Stomach (tissue), 9 donors: ENCODE data around the gene DENND2D. TPM values are rescaled to one million over a fixed set of nuclear protein-coding genes. Genes with fewer than 3 reads are reported as not detected.

Experiments used
- DNase-seq, 2 donors: peaks; one replicate each; pipeline versions ENCODE4 v3.0.0 to v3.0.0-alpha.2; 2013 to 2019
- H3K27ac ChIP-seq, 5 donors: fragments of 200-600 bp in 4 of 5; sonication (generic) in 4 of 5; one replicate each; pipeline ENCODE4 v1.5.1; 2013 to 2019; ENCODE audit warnings: mild to moderate bottlenecking in 1 of 5, moderate library complexity in 1 of 5
- H3K27me3 ChIP-seq, 3 donors: fragments of 200-600 bp; sonication (generic); one replicate each; pipeline ENCODE4 v1.5.1; 2017 to 2019; ENCODE audit warnings: mixed run types in 1 of 3
- H3K36me3 ChIP-seq, 4 donors: fragments of 200-600 bp; sonication (generic); 1 replicate in 3 of 4; 2 replicates in 1 of 4; pipeline ENCODE4 v1.5.1; 2016 to 2019
- H3K4me1 ChIP-seq, 4 donors: fragments of 200-600 bp; sonication (generic); one replicate each; pipeline ENCODE4 v1.5.1; 2016 to 2019
- H3K4me3 ChIP-seq, 4 donors: fragments of 200-600 bp; sonication (generic) in 3 of 4; one replicate each; pipeline ENCODE4 v1.5.1; 2016 to 2019; ENCODE audit warnings: mild to moderate bottlenecking in 1 of 4
- H3K9me3 ChIP-seq, 4 donors: fragments of 200-600 bp; sonication (generic); one replicate each; pipeline ENCODE4 v1.5.1; 2016 to 2019
- CTCF ChIP-seq, 7 experiments: fragments of 450-650 bp in 4 of 7; fragments of 200-600 bp in 3 of 7; sonication (generic) in 3 of 7; IDR thresholded peaks; one replicate each; pipeline ENCODE4 v1.5.1; 2016 to 2019; ENCODE audit warnings: antibody characterized with exemption in 7 of 7, control low read depth in 2 of 7, mild to moderate bottlenecking in 1 of 7
- EP300 ChIP-seq: sonication (generic); formaldehyde crosslinking; IDR thresholded peaks from one replicate; pipeline ENCODE4 v1.6.1; 2017; ENCODE audit warnings: antibody characterized with exemption
- POLR2A ChIP-seq, 4 donors: fragments of 450-650 bp; IDR thresholded peaks; one replicate each; pipeline ENCODE4 v1.6.1; 2016; ENCODE audit warnings: antibody characterized with exemption in 4 of 4, control low read depth in 2 of 4, mild to moderate bottlenecking in 1 of 4, moderate library complexity in 1 of 4
- POLR2AphosphoS5 ChIP-seq, 3 donors: sonication (generic); formaldehyde crosslinking; IDR thresholded peaks; one replicate each; pipeline ENCODE4 v1.6.1; 2016; ENCODE audit warnings: antibody characterized with exemption in 3 of 3
- WGBS, 5 donors: extraction: QIAGEN DNeasy Blood & Tissue Kit in 3 of 5; methylation state at CpG; one replicate each; pipeline versions ENCODE4 v1.1.5 to v1.1.7; 2013 to 2018; 5-methylcytosine and 5-hydroxymethylcytosine counted together
- intact Hi-C: fragments of 100-400 bp; cut with DNase I; formaldehyde crosslinking; loops from one replicate; pipeline ENCODE4 v1.15.1; 2023; ENCODE audit warnings: low total_unique reads
- polyA plus RNA-seq, 3 donors: library from polyadenylated mRNA; stranded (reverse); fragments of 200-250 nt; gene quantifications; one replicate each; pipeline ENCODE4 v1.2.3, GENCODE V29; 2013
- total RNA-seq, 5 donors: library from RNA; depleted of rRNA; stranded (reverse); fragments of >200 nt; gene quantifications; one replicate each; pipeline versions ENCODE4 v1.1.0 to v1.2.3, GENCODE V29; 2014 to 2016
- donor health status: healthy with polysubstance abuse.
- donor health status: Bipolar disorder and iron deficiency.
- donor health status: healthy.

DENND2D gene
- total and polyA plus RNA-seq, 8 donors: 24.6 to 121 (median 39.5) TPM

- H3K27ac ChIP-seq: peak overlapping the region in 1 of 5 donors; percentile 31
- intact Hi-C loops: loop anchor here (5.0 to 10.0 kb wide), 2 partner anchors 114 to 176 kb away; no protein-coding TSS in a partner anchor
- H3K4me3 ChIP-seq: no peak overlapping the region
- no peaks in the 10 kb centered on the region for H3K27me3 ChIP-seq
- no peaks in the 10 kb centered on the region for H3K36me3 ChIP-seq
- no peak for TF ChIP-seq POLR2A (IDR thresholded peaks at IDR 0.05)
- TF ChIP-seq CTCF (IDR thresholded peaks at IDR 0.05): no peak
- TF ChIP-seq EP300: no peak
- TF ChIP-seq POLR2AphosphoS5 (IDR thresholded peaks at IDR 0.05): no peak
- H3K9me3 ChIP-seq: no peaks in the 10 kb centered on the region
- H3K4me1 ChIP-seq: peaks cover 11 to 61% (median 17%) of the 10 kb centered on the region in 4 donors
- WGBS, 5 donors: 38 to 48% (median 43%) methylated on average over 2 of the region's 2 CpGs
- no peak for DNase-seq
Observed at GRCh38 chr1:111221276-111221632, 20.8 kb upstream of the DENND2D start.

GRCh38 chr1:111220302-111220890 lies 19.9 kb upstream of the DENND2D start:
- DNase-seq: no peak
- TF ChIP-seq POLR2AphosphoS5 (IDR thresholded peaks at IDR 0.05) (no peak), CTCF (IDR thresholded peaks at IDR 0.05) (no peak), POLR2A (IDR thresholded peaks at IDR 0.05) (no peak), EP300 (no peak)
- Histone ChIP-seq H3K9me3 (no peaks in the 10 kb centered on the region), H3K36me3 (no peaks in the 10 kb centered on the region), H3K4me3 (no peak overlapping the region), H3K4me1 (peaks cover 11 to 61% (median 17%) of the 10 kb centered on the region in 4 donors), H3K27me3 (no peaks in the 10 kb centered on the region), H3K27ac (no peak overlapping the region)
- intact Hi-C loops: loop anchor here (5.0 to 10.0 kb wide), 2 partner anchors 114 to 177 kb away; no protein-coding TSS in a partner anchor
- 89 to 93% (median 91%) methylated on average over 6 of the region's 6 CpGs for WGBS, 5 donors

DNA sequence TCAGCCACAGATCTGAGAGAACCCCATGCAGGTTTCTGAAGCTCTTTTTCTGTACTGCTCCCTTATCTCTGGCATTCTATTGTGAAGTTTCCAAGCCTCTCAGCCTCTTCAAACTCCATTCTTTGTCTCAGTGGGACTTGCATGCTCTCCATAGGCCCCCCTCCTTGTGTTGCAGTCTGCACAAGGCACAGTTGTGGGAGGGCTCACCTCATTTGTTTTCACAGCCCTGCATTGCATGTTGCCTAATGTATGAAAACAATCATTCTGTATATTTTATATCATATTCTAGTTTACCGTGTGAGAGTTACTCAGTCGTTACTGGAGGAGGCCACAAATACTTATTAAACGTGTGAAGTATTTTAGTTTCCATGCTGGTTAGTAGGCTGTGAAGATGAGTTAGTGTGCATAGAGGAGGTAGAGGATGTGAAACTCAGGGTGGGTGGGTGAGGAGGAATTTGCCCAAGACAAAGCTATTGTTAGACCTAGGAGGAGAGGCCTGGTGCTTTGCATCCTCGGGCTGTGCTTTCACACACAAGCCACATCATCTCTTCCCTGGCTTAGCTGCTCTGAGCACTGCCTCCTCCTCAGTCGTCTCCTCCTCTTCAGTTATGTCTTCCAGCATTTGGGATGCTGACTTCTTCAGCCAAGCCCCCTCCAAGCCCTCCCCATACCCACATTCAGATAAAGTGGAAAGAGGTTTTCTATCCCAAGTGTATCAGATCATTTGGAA lies 19.3 kb upstream of the DENND2D start:
- Histone ChIP-seq H3K36me3 (no peaks in the 10 kb centered on the region), H3K27ac (peak overlapping the region in 1 of 5 donors; percentile 38), H3K4me1 (peaks cover 11 to 68% (median 17%) of the 10 kb centered on the region in 4 donors), H3K27me3 (no peaks in the 10 kb centered on the region), H3K4me3 (no peak overlapping the region), H3K9me3 (no peaks in the 10 kb centered on the region)
- peak in 1 of 2 donors; percentile 33 for DNase-seq
- WGBS, 5 donors: 59 to 72% (median 71%) methylated on average over 5 of the region's 5 CpGs
- TF ChIP-seq POLR2A (IDR thresholded peaks at IDR 0.05) (no peak), EP300 (no peak), POLR2AphosphoS5 (IDR thresholded peaks at IDR 0.05) (no peak), CTCF (IDR thresholded peaks at IDR 0.05) (no peak)
- intact Hi-C loops: loop anchor here (5.0 to 10.0 kb wide), 2 partner anchors 115 to 178 kb away; no protein-coding TSS in a partner anchor

GRCh38 chr1:111218701-111219556 lies 18.5 kb upstream of the DENND2D start:
- Histone ChIP-seq H3K27ac (peak overlapping the region in 1 of 5 donors; percentile 38), H3K4me1 (peaks cover 11 to 68% (median 17%) of the 10 kb centered on the region in 4 donors), H3K27me3 (no peaks in the 10 kb centered on the region), H3K4me3 (no peak overlapping the region), H3K36me3 (no peaks in the 10 kb centered on the region), H3K9me3 (no peaks in the 10 kb centered on the region)
- WGBS, 5 donors: 83 to 90% (median 84%) methylated on average over 8 of the region's 8 CpGs
- no peak for DNase-seq
- no peak for TF ChIP-seq POLR2A (IDR thresholded peaks at IDR 0.05)
- no peak for TF ChIP-seq EP300
- TF ChIP-seq POLR2AphosphoS5 (IDR thresholded peaks at IDR 0.05): no peak
- no peak for TF ChIP-seq CTCF (IDR thresholded peaks at IDR 0.05)
- intact Hi-C loops: no loop called here
